GM23338 (cell line): Measurements from ENCODE around the gene SLC24A1. TPM values are rescaled to one million over a fixed set of nuclear protein-coding genes. Genes with fewer than 3 reads are reported as not detected.

Experiments used
- ATAC-seq: fragments of 200-7000 bp; cut with Tn5 transposase; 3 replicates; pipeline ENCODE4 v1.9.1; 2020
- DNase-seq: peaks from one replicate; pipeline ENCODE4 v3.0.0-alpha.2; 2015; ENCODE audit warnings: low spot score
- H2AFZ ChIP-seq: fragments of 200-600 bp; sonication (generic); 2 replicates; pipeline ENCODE4 v1.8.0; 2016; ENCODE audit warnings: antibody characterized with exemption, mild to moderate bottlenecking, moderate library complexity
- H3F3A ChIP-seq: fragments of 200-600 bp; sonication (generic); replicated peaks from 2 replicates; pipeline ENCODE4 v1.8.0; 2017; ENCODE audit warnings: antibody characterized with exemption, mixed run types, low read depth
- H3K27ac ChIP-seq: fragments of 200-600 bp; sonication (generic); 2 replicates; pipeline ENCODE4 v1.6.1; 2016; ENCODE audit warnings: low read depth
- H3K27me3 ChIP-seq: fragments of 200-600 bp; sonication (generic); 2 replicates; pipeline ENCODE4 v1.8.0; 2016; ENCODE audit warnings: mild to moderate bottlenecking, mixed run types, moderate library complexity; ENCODE audit not compliant: insufficient read depth
- H3K36me3 ChIP-seq: fragments of 200-600 bp; sonication (generic); 2 replicates; pipeline ENCODE4 v1.8.0; 2016; ENCODE audit warnings: mild to moderate bottlenecking; ENCODE audit not compliant: insufficient read depth
- H3K4me1 ChIP-seq: fragments of 200-600 bp; sonication (generic); 2 replicates; pipeline ENCODE4 v1.8.0; 2016; ENCODE audit warnings: mild to moderate bottlenecking, moderate library complexity; ENCODE audit not compliant: insufficient read depth
- H3K4me2 ChIP-seq: fragments of 200-600 bp; sonication (generic); 2 replicates; pipeline ENCODE4 v1.7.1; 2017; ENCODE audit warnings: mixed run types
- H3K4me3 ChIP-seq: fragments of 200-600 bp; sonication (generic); 2 replicates; pipeline ENCODE4 v1.6.1; 2016; ENCODE audit warnings: mixed run types
- H3K79me2 ChIP-seq: fragments of 200-600 bp; sonication (generic); replicated peaks from 2 replicates; pipeline ENCODE4 v1.8.0; 2017; ENCODE audit warnings: mild to moderate bottlenecking; ENCODE audit not compliant: insufficient read depth
- H3K9me2 ChIP-seq: fragments of 200-600 bp; sonication (generic); 2 replicates; pipeline ENCODE4 v1.8.0; 2017; ENCODE audit not compliant: insufficient read depth
- H4K20me1 ChIP-seq: fragments of 200-600 bp; sonication (generic); replicated peaks from 2 replicates; pipeline ENCODE4 v1.8.0; 2017; ENCODE audit warnings: mild to moderate bottlenecking; ENCODE audit not compliant: insufficient read depth
- H3K27ac Mint-ChIP-seq: 2 replicates; pipeline ENCODE4 v1.8.0; 2020; ENCODE audit warnings: inconsistent platforms, mild to moderate bottlenecking, moderate library complexity, mixed read lengths
- H3K27me3 Mint-ChIP-seq: 3 replicates; pipeline ENCODE4 v1.8.0; 2022; ENCODE audit warnings: low read depth, mild to moderate bottlenecking, moderate library complexity, mixed read lengths, inconsistent platforms; ENCODE audit not compliant: insufficient read depth, poor library complexity
- H3K36me3 Mint-ChIP-seq: 3 replicates; pipeline ENCODE4 v1.8.0; 2021; ENCODE audit warnings: low read depth, mild to moderate bottlenecking, inconsistent platforms, moderate library complexity, mixed read lengths
- H3K4me1 Mint-ChIP-seq: 3 replicates; pipeline ENCODE4 v1.8.0; 2020; ENCODE audit warnings: mild to moderate bottlenecking, inconsistent platforms, mixed read lengths
- H3K4me3 Mint-ChIP-seq: 3 replicates; pipeline ENCODE4 v1.8.0; 2021; ENCODE audit warnings: moderate library complexity, mild to moderate bottlenecking, inconsistent platforms, mixed read lengths
- H3K9me3 Mint-ChIP-seq: 3 replicates; pipeline ENCODE4 v1.8.0; 2020; ENCODE audit warnings: moderate library complexity, mild to moderate bottlenecking, inconsistent platforms, mixed read lengths
- CREB1 ChIP-seq: fragments of 250-450 bp; sonication (Bioruptor Pico); IDR thresholded peaks from 2 replicates; pipeline ENCODE4 v1.5.0; 2020; ENCODE audit warnings: low read depth, mild to moderate bottlenecking, moderate library complexity
- CTCF ChIP-seq, 2 experiments: fragments of 200-600 bp in 1 of 2; sonication (generic) in 1 of 2; conservative IDR thresholded peaks; 2 replicates each; pipeline versions ENCODE4 v1.5.1 to v1.6.1; 2016 to 2017; ENCODE audit warnings: antibody characterized with exemption in 2 of 2, low read depth in 2 of 2, mild to moderate bottlenecking in 2 of 2, moderate library complexity in 1 of 2
- ETS1 ChIP-seq: IDR thresholded peaks from 2 replicates; pipeline ENCODE4 v1.6.1; 2016; ENCODE audit warnings: antibody characterized with exemption
- EZH2phosphoT487 ChIP-seq: fragments of 200-600 bp; sonication (generic); IDR thresholded peaks from one replicate; pipeline ENCODE4 v1.8.1; 2018; ENCODE audit warnings: antibody characterized with exemption; ENCODE audit not compliant: unreplicated experiment
- JUNB ChIP-seq: IDR thresholded peaks from one replicate; pipeline ENCODE4 v1.6.1; 2016; ENCODE audit warnings: antibody characterized with exemption; ENCODE audit not compliant: unreplicated experiment
- NANOG ChIP-seq: IDR thresholded peaks from 2 replicates; pipeline ENCODE4 v1.6.1; 2016; ENCODE audit warnings: antibody characterized with exemption, borderline replicate concordance
- POLR2AphosphoS5 ChIP-seq: IDR thresholded peaks from 2 replicates; pipeline ENCODE4 v1.6.1; 2016; ENCODE audit warnings: antibody characterized with exemption, low read depth
- STAT1 ChIP-seq: IDR thresholded peaks from one replicate; pipeline ENCODE4 v1.6.1; 2016; ENCODE audit warnings: antibody characterized with exemption; ENCODE audit not compliant: unreplicated experiment
- ZNF114 ChIP-seq: fragments of 250-450 bp; sonication (Bioruptor Pico); IDR thresholded peaks from 2 replicates; pipeline ENCODE4 v1.5.0; 2020; ENCODE audit warnings: mild to moderate bottlenecking, moderate library complexity
- ZNF331 ChIP-seq: fragments of 250-450 bp; sonication (Bioruptor Pico); IDR thresholded peaks from 2 replicates; pipeline ENCODE4 v1.5.0; 2020; ENCODE audit warnings: low read depth, mild to moderate bottlenecking, moderate library complexity
- polyA plus RNA-seq: library from polyadenylated mRNA; unstranded; fragments of >200 nt; fragmentation: Nextera tagmentation; extraction: Ambion mirVana; gene quantifications from 2 replicates; pipeline ENCODE4 v1.2.1, GENCODE V29; 2016
- total RNA-seq: library from RNA; depleted of rRNA; stranded (reverse); fragments of >200 nt; shearing (Covaris generic); gene quantifications from 2 replicates; pipeline ENCODE4 v1.2.3, GENCODE V29; 2014
- TF ChIP-seq, protein P1 (sequence below): IDR thresholded peaks from one replicate; pipeline ENCODE4 v1.6.1; 2018; ENCODE audit warnings: antibody characterized with exemption; ENCODE audit not compliant: unreplicated experiment

SLC24A1 gene
- total and polyA plus RNA-seq, 2 experiments from 2014 or later: 1.6 to 4.5 TPM

DNA sequence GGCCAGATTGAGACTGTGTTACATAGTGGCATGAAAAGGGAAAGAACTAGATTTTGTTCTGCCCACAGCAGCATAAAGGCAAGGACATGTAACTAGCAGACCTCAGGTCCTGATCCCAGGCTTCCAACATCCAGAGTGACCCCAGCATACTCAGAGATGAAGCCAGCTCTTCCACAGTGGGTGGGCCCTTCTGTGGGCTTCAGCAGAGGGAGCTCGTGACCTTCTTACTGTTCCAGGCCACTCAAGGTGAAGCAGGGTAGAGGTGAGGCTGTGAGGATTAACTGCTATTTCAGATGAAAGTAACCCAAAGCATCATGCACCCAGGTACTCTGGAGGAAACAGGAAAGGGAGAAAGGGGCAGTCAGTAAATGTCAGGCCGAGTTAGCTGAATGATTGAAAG, 905 bp upstream of the SLC24A1 start:
- no peak for TF ChIP-seq ZNF114 (CRISPR knock-in tag)
- no peak for TF ChIP-seq ZNF331
- TF ChIP-seq EZH2phosphoT487: no peak
- no peak for TF ChIP-seq POLR2AphosphoS5
- no peak for TF ChIP-seq JUNB
- no peak for TF ChIP-seq ETS1
- 0 out of 4 replicates have a peak, but pooled peaks of 1 of the 2 experiments have one; percentile 21 for TF ChIP-seq CTCF (conservative IDR thresholded peaks at IDR 0.05; ENCODE audit: low read depth in 2 of 2)
- Histone ChIP-seq H2AFZ (no peak overlapping the region), H3K9me2 (0 out of 2 replicates have a peak, but pooled peaks cover 3% of the 10 kb centered on the region), H3K36me3 (no peaks in the 10 kb centered on the region), H3K4me3 (no peak overlapping the region), H3K4me1 (0 out of 2 replicates have a peak, but pooled peaks cover 5% of the 10 kb centered on the region), H3K27ac (no peak overlapping the region), H4K20me1 (no peaks in the 10 kb centered on the region), H3K79me2 (no peaks in the 10 kb centered on the region), H3F3A (no peaks in the 10 kb centered on the region), H3K4me2 (no peak overlapping the region), H3K27me3 (no peaks in the 10 kb centered on the region)
- Mint-ChIP-seq H3K27me3 (no peaks in the 10 kb centered on the region), H3K4me3 (no peak overlapping the region), H3K27ac (no peak overlapping the region), H3K36me3 (peaks cover 2% of the 10 kb centered on the region), H3K4me1 (peaks cover 14% of the 10 kb centered on the region), H3K9me3 (no peaks in the 10 kb centered on the region)
- no peak; the same call in 2 of the 3 replicates for ATAC-seq
- DNase-seq: no peak

GRCh38 chr15:65623103-65623502, 1.4 kb downstream of the SLC24A1 start:
- Histone ChIP-seq H2AFZ (no peak overlapping the region), H3K36me3 (no peaks in the 10 kb centered on the region), H3K4me3 (no peak overlapping the region), H3F3A (no peaks in the 10 kb centered on the region), H4K20me1 (no peaks in the 10 kb centered on the region), H3K4me2 (no peak overlapping the region), H3K79me2 (no peaks in the 10 kb centered on the region), H3K4me1 (0 out of 2 replicates have a peak, but pooled peaks cover 5% of the 10 kb centered on the region), H3K9me2 (peaks cover 12% of the 10 kb centered on the region; the same call in 1 of the 2 replicates), H3K27me3 (no peaks in the 10 kb centered on the region), H3K27ac (no peak overlapping the region)
- ATAC-seq (no peak), DNase-seq (no peak)
- Mint-ChIP-seq H3K36me3 (no peaks in the 10 kb centered on the region; the same call in 2 of the 3 replicates), H3K4me3 (no peak overlapping the region), H3K9me3 (no peaks in the 10 kb centered on the region), H3K27ac (no peak overlapping the region), H3K4me1 (peaks cover 14% of the 10 kb centered on the region), H3K27me3 (no peaks in the 10 kb centered on the region)
- TF ChIP-seq POLR2AphosphoS5 (no peak), ZNF114 (CRISPR knock-in tag) (no peak), CREB1 (CRISPR knock-in tag) (no peak), NANOG (no peak), ETS1 (no peak), STAT1 (no peak), CTCF (conservative IDR thresholded peaks at IDR 0.05; ENCODE audit: low read depth in 2 of 2) (no peak)
- TF ChIP-seq, protein P1, sequence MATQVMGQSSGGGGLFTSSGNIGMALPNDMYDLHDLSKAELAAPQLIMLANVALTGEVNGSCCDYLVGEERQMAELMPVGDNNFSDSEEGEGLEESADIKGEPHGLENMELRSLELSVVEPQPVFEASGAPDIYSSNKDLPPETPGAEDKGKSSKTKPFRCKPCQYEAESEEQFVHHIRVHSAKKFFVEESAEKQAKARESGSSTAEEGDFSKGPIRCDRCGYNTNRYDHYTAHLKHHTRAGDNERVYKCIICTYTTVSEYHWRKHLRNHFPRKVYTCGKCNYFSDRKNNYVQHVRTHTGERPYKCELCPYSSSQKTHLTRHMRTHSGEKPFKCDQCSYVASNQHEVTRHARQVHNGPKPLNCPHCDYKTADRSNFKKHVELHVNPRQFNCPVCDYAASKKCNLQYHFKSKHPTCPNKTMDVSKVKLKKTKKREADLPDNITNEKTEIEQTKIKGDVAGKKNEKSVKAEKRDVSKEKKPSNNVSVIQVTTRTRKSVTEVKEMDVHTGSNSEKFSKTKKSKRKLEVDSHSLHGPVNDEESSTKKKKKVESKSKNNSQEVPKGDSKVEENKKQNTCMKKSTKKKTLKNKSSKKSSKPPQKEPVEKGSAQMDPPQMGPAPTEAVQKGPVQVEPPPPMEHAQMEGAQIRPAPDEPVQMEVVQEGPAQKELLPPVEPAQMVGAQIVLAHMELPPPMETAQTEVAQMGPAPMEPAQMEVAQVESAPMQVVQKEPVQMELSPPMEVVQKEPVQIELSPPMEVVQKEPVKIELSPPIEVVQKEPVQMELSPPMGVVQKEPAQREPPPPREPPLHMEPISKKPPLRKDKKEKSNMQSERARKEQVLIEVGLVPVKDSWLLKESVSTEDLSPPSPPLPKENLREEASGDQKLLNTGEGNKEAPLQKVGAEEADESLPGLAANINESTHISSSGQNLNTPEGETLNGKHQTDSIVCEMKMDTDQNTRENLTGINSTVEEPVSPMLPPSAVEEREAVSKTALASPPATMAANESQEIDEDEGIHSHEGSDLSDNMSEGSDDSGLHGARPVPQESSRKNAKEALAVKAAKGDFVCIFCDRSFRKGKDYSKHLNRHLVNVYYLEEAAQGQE: no peak
